Astrocyte of the cerebellum (primary cell): ENCODE measurements around the gene FBXO21.
"Not testable (repeated sequence)": the region's sequence is repeated elsewhere in the genome, so short reads cannot be mapped to it uniquely, and the experiment has no call there.

Experiments
- DNase-seq: peaks from one replicate; pipeline ENCODE4 v3.0.0-alpha.2; 2011; ENCODE audit warnings: low read depth
- H3K4me3 ChIP-seq: 2 replicates; pipeline ENCODE4 v1.5.1; 2011; ENCODE audit warnings: mild to moderate bottlenecking, low read depth, low read length, moderate library complexity
- CTCF ChIP-seq: IDR thresholded peaks from 2 replicates; pipeline ENCODE4 v1.5.1; 2012; ENCODE audit warnings: low read length, low read depth, moderate library complexity, mild to moderate bottlenecking; ENCODE audit errors: missing control alignments
- in situ Hi-C: cut with HindIII; loops from 2 replicates; pipeline ENCODE4 v1.10.0; 2017; ENCODE audit warnings: low sequenced_read_pairs

Gene FBXO21

GRCh38 chr12:117227000-117227653 is 36.9 kb upstream of the FBXO21 start:
- TF ChIP-seq CTCF, result no peak
- in situ Hi-C loops, result no loop called here
- DNase-seq, result no peak
- H3K4me3 ChIP-seq, result no peak overlapping the region

- TF ChIP-seq CTCF, result no peak
- no peak overlapping the region for H3K4me3 ChIP-seq
- DNase-seq, result no peak
- in situ Hi-C loops, result no loop called here
Measured at GRCh38 chr12:117226505-117226904, 36.2 kb upstream of the FBXO21 start.

- in situ Hi-C loops, result no loop called here
- no peak for DNase-seq
- no peak overlapping the region for H3K4me3 ChIP-seq
- TF ChIP-seq CTCF, result no peak
Measured at GRCh38 chr12:117225179-117225578, 34.9 kb upstream of the FBXO21 start.

- in situ Hi-C loops, H3K4me3 ChIP-seq, DNase-seq: not testable (repeated sequence)
Measured at GRCh38 chr12:117220947-117221346, 30.7 kb upstream of the FBXO21 start.

GRCh38 chr12:117218149-117218548 is 27.9 kb upstream of the FBXO21 start:
- TF ChIP-seq CTCF, result no peak
- DNase-seq, result no peak
- H3K4me3 ChIP-seq, result no peak overlapping the region
- in situ Hi-C loops, result no loop called here

GRCh38 chr12:117216686-117217085 is 26.4 kb upstream of the FBXO21 start:
- H3K4me3 ChIP-seq, result no peak overlapping the region
- in situ Hi-C loops, result no loop called here
- TF ChIP-seq CTCF, result no peak
- no peak for DNase-seq

- in situ Hi-C loops, result no loop called here
- H3K4me3 ChIP-seq, result no peak overlapping the region
- no peak for DNase-seq
- no peak for TF ChIP-seq CTCF
Measured at GRCh38 chr12:117214797-117215196, 24.5 kb upstream of the FBXO21 start.
